Nephron (organoid): ENCODE results near the gene ME3.

Source experiments
- H3K27ac Mint-ChIP-seq, 3 experiments: 2 replicates each; pipeline ENCODE4 v1.8.0; 2020; ENCODE audit warnings: mixed read lengths in 3 of 3, mild to moderate bottlenecking in 2 of 3, moderate library complexity in 1 of 3
- H3K27me3 Mint-ChIP-seq: 2 replicates; pipeline ENCODE4 v1.8.0; 2021; ENCODE audit warnings: low read depth, mild to moderate bottlenecking, moderate library complexity, mixed read lengths
- H3K36me3 Mint-ChIP-seq: 2 replicates; pipeline ENCODE4 v1.8.0; 2020; ENCODE audit warnings: low read depth, mixed read lengths
- H3K4me1 Mint-ChIP-seq: 2 replicates; pipeline ENCODE4 v1.8.0; 2020; ENCODE audit warnings: mixed read lengths
- H3K4me3 Mint-ChIP-seq, 3 experiments: 2 replicates each; pipeline ENCODE4 v1.8.0; 2020; ENCODE audit warnings: mild to moderate bottlenecking in 3 of 3, mixed read lengths in 3 of 3, moderate library complexity in 2 of 3
- H3K9me3 Mint-ChIP-seq: 2 replicates; pipeline ENCODE4 v1.8.0; 2020; ENCODE audit warnings: mixed read lengths
- CTCF ChIP-seq, 3 experiments: fragments of 200-600 bp; sonication (generic); IDR thresholded peaks; one replicate each; pipeline ENCODE4 v1.5.0; 2021; ENCODE audit warnings: antibody characterized with exemption in 3 of 3; ENCODE audit not compliant: unreplicated experiment in 3 of 3

Gene ME3

DNA sequence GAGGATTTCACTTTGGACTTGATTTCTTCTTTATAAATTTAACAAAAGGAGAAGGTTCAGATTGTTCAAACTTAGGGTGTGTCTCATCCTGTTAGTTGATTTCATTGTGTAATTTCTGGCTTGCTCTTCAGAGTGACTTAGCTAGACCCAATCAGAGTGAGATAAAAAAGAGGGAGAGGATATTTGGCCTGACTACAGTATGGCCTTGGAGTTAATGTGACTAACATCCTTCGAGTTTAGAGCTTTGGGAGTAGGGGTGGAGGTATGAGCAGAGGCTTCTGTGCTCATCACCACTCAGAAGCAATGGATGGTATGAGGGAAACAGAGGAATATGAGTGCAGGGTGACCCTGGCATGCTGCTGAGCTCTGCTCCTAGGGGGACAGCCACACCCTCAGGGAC, 114.2 kb downstream of the ME3 start:
- Mint-ChIP-seq H3K27ac (peak overlapping the region in 2 of 3 experiments; percentile 78 to 86), H3K4me1 (peaks cover 35% of the 10 kb centered on the region), H3K4me3 (no peak overlapping the region), H3K9me3 (peaks cover 16% of the 10 kb centered on the region), H3K36me3 (no peaks in the 10 kb centered on the region), H3K27me3 (no peaks in the 10 kb centered on the region)
- TF ChIP-seq CTCF (IDR thresholded peaks at IDR 0.05; ENCODE audit: unreplicated experiment in 3 of 3), result no peak

- Mint-ChIP-seq H3K27ac (peak overlapping the region in 2 of 3 experiments; percentile 69 to 86), H3K9me3 (peaks cover 4% of the 10 kb centered on the region), H3K4me1 (peaks cover 52% of the 10 kb centered on the region), H3K36me3 (no peaks in the 10 kb centered on the region), H3K4me3 (no peak overlapping the region), H3K27me3 (no peaks in the 10 kb centered on the region)
- TF ChIP-seq CTCF (IDR thresholded peaks at IDR 0.05; ENCODE audit: unreplicated experiment in 3 of 3), result no peak
These were observed 116.5 kb downstream of the ME3 start for GRCh38 chr11:86555866-86556265.

GRCh38 chr11:86555401-86555800, 117.0 kb downstream of the ME3 start:
- Mint-ChIP-seq H3K4me1 (peaks cover 52% of the 10 kb centered on the region), H3K4me3 (no peak overlapping the region), H3K27me3 (no peaks in the 10 kb centered on the region), H3K9me3 (peaks cover 4% of the 10 kb centered on the region), H3K27ac (peak overlapping the region in 2 of 3 experiments; percentile 28 to 86), H3K36me3 (no peaks in the 10 kb centered on the region)
- TF ChIP-seq CTCF (IDR thresholded peaks at IDR 0.05; ENCODE audit: unreplicated experiment in 3 of 3), result no peak

- H3K4me3 Mint-ChIP-seq, result no peak overlapping the region
- H3K4me1 Mint-ChIP-seq, result peaks cover 54% of the 10 kb centered on the region
- H3K27me3 Mint-ChIP-seq, result no peaks in the 10 kb centered on the region
- no peaks in the 10 kb centered on the region for H3K9me3 Mint-ChIP-seq
- TF ChIP-seq CTCF (IDR thresholded peaks at IDR 0.05; ENCODE audit: unreplicated experiment in 3 of 3), result no peak
- H3K36me3 Mint-ChIP-seq, result no peaks in the 10 kb centered on the region
- no peak overlapping the region for H3K27ac Mint-ChIP-seq
These were observed 119.2 kb downstream of the ME3 start for GRCh38 chr11:86553265-86553664.

DNA sequence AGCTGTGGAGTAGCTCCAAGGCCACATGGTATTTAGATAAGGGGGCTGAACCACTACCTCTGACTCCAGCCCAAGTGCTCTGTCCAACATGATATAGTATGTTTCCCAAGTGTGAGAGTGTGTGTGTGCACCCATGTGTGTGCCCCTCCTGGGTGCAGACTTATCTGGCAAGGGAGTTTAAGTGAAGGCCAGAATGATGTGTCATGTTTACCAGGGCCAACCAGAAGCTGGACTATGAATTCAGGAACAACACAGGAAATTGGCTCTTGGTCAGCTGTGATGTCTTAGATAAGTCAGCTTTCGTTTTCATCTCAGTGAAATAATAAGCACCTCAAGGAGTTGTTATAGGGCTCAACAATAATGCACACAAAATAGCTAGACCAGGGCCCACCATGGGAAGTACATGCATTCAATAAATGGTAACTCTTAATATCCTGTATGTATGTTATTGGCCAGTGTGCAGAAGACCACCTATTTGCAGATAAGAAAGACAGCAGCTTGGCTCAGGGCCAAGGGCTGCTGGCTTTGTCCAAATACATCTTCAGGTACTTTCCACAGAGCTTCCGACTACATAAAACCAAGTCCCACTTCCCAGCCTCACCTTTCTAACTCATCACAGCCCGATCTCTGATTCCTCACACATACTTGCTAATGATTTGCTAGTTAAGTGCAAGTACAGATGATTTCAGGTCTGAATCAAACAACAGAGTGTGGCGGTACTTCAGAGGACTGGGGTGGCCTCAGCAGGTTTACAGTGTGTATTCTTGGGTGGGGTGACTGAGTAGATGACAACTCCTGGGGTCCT, 120.9 kb downstream of the ME3 start:
- H3K4me1 Mint-ChIP-seq, result peaks cover 58% of the 10 kb centered on the region

More for the DNA sequence above, 120.9 kb downstream of the ME3 start:
- no peak overlapping the region for H3K4me3 Mint-ChIP-seq
- peaks cover 4% of the 10 kb centered on the region for H3K9me3 Mint-ChIP-seq
- H3K27ac Mint-ChIP-seq, result peak overlapping the region; percentile 45 to 85 (median 61)
- H3K27me3 Mint-ChIP-seq, result no peaks in the 10 kb centered on the region
- no peak for TF ChIP-seq CTCF (IDR thresholded peaks at IDR 0.05; ENCODE audit: unreplicated experiment in 3 of 3)
- no peaks in the 10 kb centered on the region for H3K36me3 Mint-ChIP-seq
